GM21360 (cell line): ENCODE measurements around the gene LDLRAD2.

Experiments
- ATAC-seq: cut with Tn5 transposase; IDR thresholded peaks from one replicate; pipeline ENCODE4 v1.9.1; 2021; ENCODE audit warnings: mild to moderate bottlenecking, moderate library complexity; ENCODE audit not compliant: unreplicated experiment

LDLRAD2 gene

DNA sequence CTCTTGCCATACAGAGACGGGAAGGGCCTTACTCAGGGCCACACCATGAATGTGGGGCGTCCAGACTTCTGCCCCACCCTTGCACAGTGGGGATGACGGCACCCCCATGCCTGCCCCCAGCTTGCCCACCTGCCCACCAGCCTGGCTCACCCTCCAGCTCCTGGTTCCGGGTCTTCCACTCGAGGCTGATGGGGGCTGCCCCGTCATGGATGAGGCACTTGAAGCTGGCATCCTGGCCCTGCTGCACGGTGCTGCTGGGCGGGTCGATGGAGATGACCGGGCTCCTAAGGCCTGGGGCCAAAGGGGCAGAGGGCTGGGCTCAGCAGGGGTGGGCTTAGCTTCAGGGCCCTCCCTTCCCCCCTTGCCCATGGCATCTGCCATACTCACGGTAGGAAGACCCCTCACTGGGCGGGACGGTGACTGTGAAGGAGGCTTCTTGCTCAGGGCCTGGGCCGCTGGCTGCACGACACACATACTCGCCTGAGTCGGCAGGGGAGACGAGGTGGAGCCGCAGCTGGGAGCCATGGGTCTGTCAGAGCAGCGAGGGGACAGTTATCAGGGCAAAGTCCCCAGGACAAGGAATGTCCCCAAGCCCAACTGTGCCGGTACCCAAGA, 29.9 kb downstream of the LDLRAD2 start:
- no peak for ATAC-seq

DNA sequence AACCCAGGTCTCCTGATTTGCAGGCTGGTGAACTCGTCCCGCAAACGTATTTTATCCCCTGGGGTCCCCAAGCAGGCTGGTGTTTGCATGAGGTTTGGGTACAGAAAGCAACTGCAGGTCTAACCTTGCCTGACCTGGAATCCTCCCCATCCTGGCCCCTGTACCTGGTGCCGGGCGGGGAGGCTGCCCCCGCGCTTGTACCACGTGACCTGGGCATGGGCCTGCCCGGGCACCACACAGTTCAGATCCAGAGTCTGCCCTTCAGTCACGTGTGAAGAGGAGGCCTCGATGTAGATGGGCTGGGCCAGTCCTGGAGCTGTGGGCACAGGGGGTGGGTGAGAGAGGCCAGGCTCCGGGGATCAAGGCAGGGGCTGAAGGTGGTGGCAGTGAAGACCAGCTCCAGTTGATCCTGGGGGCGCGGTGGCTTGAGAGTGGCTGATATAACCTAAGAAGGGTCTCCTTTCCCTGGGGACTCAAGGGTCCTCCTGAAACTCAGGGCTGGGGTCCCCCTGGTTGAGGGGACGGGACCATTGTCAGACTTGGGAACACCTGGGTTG, 30.6 kb downstream of the LDLRAD2 start:
- ATAC-seq, result no peak

DNA sequence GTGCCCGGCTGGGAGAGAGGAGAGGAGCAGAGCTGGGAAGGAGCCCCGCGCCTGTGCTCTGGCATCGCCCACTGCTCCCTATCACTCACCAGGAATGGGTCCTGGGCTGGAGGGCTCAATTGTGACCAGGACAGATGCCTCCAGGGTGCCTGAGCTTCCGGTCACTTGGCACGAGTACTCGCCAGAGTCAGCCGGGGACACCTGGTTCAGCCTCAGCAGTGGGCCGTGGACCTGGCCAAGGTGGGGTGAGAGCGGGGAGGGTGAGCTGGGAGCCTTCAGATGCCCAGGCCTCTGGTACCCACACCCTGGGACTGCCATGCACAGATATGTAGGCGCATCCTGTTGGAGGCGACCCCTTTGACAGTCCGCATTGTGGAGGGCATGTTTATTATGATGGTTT, 31.1 kb downstream of the LDLRAD2 start:
- no peak for ATAC-seq

DNA sequence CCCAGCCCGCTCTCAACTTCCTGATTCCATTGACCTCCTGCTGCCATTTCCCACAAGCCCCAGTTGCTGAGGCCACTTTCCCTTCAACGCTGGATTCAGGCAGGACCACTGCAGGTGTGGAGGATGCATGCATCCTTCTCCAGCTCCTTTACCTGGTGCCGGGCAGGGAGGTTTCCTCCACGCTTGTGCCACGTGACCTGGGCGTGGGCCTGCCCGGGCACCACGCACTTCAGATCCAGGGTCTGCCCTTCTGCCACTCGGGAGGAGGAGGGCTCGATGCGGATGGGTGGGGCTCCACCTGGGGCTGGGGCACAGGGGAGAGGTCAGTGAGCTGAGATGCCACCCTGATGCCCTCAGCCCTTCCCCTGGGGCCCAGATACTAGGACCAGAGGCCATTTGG, 31.9 kb downstream of the LDLRAD2 start:
- ATAC-seq, result no peak

DNA sequence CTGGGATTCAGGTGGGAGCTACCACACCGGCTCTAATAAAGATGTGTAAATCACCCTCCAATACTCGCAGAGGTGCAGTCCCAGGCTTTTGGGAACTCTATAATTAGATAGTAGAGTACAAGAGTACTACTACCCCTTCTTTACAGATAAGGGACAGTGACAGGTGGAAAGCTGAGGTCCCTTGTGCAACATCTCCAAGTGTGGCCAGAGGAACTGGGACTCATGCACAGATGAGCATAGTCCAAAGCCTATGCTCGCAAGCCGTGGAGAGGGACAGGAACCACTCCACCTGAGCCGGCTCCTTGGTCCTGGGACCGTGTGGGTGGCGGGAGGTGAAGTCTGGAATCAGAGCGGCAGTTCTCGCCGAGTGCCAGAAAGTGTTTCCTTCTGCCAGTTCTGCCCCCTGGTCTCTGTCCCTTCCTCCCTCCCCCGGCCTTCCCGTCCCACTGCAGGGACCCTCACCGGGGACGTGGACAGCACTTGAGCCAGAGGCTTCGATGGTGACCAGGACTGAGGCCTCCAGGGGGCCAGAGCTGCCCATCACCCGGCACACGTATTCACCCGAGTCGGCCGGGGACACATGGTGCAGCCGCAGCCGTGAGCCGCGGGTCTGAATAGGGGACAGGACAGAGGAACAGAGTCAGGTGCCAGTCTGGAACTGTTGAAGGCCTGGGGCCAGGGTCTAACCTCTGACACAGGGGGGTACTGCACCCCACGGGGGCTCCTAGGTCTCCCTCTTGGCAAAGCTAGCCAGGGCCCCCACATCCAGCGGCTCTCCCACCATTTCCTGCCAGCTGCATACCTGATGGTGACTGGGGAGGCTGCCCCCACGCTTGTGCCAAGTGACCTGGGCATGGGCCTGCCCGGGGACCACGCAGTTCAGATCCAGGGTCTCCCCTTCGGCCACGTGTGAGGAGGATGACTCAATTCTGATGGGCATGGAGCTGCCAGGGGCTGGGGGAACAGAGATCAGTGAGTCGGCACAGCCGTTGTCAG, 33.9 kb downstream of the LDLRAD2 start:
- ATAC-seq, result no peak

DNA sequence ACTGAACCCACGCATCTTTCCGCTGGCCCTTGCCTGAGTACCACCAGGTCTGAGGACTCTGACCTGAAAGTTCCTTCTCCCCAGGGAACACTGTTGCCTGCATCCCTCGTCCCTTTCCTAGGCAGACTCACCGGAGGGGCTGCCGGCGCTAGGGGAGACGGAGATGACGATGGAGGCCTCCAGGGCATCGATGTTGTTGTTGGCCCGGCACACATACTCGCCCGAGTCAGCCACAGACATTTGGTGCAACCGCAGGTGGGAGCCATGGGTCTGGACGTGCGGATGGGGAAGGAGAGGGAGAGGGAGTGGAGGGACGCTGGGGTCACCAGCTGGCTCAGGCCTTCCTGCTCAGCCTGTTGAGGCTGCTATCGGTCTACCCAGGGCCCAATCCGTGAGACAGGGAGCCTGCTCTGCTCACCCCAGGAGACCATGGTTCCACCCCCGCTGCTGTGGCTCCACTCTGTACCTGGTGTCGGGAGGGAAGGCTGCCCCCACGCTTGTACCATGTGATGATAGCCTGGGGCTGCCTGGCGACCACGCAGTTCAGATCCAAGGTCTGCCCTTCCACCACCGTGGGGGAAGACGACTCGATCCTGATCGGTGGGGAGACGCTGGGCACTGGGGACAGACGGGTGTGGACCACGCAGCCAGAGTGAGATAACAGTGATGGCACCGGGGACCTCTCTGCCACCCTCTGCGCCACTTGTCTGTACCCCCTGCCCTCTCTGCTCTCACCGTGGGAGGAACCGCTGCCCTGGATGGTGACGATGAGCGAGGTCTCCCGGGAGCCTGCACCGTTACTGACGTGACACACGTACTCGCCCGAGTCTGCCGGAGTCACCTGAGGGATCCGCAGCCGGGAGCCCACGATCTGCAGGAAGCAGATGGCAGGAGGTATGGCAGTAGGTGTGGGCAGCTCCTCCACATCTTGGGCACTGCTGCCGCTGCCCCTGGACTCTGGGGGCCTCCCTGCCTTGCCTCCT, 35.4 kb downstream of the LDLRAD2 start:
- ATAC-seq, result no peak

DNA sequence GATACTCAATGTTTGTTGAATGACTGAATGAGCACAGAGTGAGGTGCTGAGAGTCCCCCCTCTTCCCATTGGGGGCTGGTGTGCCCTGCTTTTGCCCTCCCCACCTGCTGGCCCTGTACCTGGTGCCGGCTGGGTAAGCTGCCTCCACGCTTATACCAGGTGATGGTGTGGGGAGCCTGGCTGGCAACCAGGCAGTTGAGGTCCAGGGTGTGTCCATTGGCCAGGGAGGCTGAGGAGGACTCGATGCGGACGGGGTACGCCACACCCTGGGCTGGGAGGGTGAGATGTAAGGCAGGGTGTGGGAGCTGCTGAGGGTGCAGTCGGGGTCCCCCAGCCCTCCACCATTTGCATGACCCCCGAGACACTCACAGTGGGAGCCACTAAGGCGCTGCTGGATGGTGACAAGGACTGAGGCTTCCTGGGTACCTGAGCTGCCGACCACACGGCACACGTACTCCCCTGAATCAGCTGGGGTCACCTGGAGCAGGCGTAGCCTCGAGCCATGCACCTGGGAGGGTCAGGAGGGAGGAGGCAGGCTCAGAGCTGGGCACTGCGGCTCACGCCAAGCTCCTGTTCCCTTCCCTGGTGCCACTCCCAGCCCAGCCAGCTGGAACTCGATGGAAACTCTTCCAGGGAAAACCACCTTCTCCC, 36.6 kb downstream of the LDLRAD2 start:
- no peak for ATAC-seq

DNA sequence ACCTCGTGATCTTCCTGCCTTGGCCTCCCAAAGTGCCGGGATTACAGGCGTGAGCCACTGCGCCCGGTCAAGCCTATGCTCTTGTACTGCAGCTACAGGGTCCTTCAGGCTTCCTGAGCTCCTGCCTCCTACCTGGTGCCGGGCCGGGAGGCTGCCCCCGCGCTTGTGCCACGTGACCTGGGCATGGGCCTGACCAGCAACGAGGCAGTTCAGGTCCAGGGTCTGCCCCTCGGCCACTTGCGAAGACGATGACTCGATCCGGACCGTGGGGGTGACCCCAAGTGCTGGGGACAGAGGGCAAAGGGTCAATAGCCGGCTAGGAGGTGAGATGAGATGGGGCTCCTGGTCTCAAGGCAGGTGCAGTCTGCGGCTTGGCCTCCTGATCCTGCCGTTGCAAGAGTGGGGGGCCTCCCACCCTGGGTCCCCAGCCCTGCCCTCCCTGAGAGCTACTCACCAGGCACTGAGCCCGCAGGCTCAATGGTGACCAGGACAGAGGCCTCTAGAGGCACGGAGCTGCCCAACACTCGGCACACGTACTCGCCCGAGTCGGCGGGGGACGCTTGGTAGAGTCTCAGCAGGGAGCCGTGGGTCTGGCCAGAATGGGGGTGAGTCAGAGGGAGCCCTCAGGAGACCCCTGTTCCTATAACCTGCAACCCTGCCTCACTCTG, 38.0 kb downstream of the LDLRAD2 start:
- no peak for ATAC-seq

DNA sequence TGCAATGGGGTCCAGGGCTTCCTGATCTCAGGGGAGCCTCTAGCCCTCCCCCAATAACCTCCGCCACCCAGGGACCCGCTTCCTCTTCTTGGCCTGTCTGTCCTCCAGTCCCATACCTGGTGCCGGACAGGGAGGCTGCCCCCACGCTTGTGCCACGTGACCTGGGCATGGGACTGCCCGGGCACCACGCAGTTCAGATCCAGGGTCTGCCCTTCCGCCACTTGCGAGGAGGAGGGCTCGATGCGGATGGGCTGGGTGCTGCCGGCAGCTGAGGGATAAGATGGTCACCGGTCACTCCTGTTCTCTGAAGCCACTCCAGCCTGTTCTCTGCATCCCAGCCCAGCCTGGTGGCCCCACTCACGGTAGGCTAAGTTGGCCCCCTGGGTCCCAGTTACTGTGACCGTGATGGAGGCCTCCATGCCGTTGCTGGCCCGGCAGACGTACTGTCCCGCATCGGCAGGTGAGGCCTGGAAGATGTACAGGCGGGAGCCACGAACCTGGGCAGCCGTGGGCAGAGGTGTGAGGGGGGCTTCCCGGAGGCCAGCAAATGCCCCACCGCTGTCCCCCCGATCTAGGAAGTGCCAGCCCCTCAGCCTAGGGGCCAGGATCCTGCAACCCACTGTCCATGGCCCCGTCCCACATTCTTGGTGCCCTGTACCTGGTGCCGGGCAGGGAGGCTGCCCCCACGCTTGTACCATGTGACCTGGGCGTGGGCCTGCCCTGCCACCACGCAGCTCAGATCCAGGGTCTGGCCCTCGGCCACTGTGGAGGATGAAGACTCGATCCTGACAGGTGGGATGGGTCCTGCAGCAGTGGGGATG, 39.6 kb downstream of the LDLRAD2 start:
- no peak for ATAC-seq

DNA sequence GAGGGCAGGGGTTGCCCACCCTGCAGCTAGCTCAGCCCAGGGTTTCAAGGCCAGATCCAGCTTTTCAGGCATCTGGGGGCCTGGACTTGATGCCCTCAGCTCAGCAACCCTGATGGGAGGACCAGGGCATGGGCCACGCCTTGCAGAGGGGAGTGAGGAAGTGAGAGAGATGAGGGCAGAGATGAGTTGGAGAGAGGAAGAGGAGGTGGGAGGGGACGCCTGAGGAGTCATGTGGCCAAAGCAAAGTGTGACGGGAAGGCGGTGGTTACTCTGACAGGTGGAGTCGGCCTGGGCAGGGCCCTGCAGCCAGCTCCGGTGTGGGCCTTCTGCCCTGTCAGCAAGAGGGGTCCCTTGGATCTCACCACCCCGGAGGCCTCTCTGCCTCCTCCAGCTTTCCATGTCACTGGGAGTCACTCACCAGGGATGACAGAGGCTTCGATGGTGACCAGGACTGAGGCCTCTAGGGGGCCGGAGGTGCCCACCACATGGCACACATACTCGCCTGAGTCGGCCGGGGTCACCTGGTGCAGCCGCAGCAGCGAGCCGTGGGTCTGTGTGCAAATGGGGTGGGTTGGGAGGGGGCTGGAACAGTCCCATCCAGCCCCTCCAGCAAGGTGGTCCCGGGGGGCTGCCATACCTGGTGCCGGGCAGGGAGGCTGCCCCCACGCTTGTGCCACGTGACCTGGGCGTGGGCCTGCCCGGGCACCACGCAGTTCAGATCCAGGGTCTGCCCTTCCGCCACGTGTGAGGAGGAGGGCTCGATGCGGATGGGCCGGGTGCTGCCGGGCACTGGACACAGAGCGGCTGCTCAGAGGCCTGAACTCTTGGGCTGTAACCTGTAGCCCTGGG, 40.4 kb downstream of the LDLRAD2 start:
- peak; percentile 59 for ATAC-seq

DNA sequence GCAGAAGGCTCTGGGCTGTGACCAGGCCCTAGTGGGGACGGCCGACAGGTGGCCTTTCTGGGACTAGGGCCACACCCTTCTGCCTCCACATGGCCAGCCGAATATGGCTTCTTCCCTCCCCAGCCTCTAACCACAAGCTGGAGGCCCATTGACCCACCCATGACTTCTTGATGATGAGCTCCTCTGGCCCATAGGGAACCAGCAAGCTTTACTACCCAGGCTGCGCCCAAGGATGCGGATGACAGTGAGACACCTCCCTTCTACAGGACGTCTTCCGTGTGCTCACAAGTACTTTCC, 41.0 kb downstream of the LDLRAD2 start:
- no peak for ATAC-seq

DNA sequence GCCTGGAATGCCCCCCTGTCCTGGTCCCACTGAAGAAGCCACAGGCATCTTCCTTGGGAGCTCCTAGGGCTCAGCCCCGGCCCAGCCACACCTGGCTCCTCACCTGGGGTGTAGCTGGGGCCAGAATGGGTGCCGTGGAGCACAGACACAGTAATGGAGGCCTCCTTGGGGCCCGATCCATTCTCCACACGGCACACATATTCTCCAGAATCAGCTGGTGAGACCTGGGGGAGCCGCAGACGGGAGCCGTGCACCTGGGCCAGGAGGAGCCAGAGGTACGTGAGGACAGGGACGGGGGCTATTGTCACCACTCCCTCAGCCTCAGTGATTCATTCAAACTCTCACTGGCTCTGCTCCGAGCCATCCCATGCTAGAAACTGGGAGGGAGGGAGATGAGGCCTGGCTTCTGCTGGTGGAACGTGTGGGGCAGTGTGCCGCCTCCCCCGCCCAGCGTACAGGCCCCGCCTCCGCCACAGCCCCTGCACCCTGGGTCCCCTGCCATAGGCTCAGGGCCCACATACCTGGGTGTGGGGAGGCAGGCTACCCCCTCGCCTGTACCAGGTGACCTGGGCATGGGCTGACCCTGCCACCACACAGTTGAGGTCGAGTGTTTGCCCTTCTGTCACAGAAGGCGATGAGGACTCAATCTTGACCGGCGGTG, 42.2 kb downstream of the LDLRAD2 start:
- ATAC-seq, result no peak

DNA sequence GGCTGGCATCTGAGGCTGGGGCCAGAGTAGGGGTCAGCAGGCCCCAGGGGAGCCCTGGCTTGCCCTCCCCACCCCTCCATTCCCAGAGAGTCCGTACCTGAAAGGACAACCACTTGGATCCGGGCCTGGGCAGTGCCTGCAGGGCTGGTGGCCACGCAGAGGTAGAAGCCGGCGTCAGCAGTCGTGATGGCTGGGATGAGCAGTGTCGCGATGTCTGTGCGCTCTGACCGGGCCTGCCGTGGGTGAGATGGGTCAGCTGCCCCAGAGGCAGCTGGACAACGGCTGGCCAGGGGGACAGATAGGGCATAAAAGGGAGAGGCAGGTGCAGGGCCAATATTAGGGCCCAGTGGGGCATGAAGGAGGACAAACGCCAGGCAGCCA, 42.7 kb downstream of the LDLRAD2 start:
- no peak for ATAC-seq

DNA sequence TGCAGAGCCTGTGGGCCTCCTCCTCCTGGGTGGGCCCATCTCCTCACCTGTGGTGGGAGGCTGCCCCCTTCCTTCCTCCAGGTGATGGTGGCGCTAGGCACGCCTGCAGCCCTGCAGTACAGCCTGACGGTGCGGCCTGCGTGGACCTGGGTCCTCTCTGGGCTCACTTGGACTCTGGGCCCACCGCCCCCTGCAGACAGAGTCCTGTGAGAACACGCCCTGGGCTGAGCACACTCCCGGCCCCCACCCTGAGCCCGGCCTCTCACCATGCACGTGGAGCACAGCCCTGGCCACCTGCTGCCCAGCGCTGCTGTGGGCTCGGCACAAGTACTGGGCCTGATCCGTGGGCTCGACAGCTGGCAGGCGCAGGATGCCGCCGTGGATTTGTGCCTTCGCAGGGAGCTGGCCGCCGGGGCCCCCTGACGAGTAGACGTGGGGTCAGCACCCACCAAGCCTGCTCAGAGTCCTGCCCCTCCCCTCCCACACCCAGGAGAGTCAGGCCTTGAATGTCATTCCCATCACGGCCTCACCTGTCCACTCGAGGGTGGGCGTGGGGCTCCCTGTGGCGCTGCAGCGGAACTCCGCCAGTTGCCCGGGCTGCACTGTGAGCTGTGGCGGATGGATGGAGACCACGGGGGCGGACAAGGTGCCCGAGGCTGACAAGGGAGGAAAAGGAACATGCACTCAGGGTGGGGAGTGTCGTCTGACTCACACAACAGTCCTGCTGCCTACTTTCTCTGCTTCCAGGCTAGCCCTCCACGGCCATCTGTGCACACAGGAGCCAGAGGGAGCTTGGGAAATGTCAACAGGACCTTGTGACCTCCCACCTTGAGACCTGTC, 43.4 kb downstream of the LDLRAD2 start:
- ATAC-seq, result no peak

DNA sequence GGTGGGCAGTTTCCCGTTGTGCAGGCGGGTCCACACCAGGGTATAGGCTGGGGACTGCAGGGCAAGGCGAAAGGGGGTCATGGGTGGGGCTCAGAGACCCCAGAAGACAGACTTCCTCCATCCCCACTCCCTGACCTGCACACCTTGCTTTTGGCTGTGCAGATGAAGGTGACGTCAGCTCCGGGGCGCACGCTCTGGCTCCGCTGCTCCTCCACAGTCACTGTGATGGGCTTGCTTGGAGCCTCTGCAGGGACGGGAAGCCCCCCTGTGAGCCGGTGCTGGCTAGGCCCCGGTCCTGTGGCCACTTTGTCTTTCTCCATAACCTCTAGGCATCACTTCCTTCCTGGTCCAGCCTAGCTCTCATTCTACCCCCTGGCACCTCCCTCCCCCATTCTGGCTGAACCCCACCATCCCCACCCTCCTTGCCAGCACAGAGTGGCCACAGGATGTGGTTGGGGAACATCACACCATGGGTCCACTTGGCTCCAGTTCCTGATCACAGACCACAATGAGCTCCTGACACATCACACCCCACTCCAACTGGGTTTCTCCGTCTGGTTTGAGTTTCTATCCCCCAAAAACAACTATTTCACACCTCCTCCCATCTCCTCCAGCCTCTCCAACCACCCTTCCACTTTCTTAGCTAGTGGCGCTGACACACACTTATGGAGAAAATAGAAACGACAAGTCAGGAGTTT, 45.2 kb downstream of the LDLRAD2 start:
- no peak for ATAC-seq
